CD4-positive, alpha-beta T cell treated with Interleukin-10 for 1 hour (primary cell): ENCODE results near the gene CLEC2L.

Experiments used
- DNase-seq: peaks from one replicate; pipeline ENCODE4 v3.0.0-alpha.2; 2020

Gene CLEC2L

DNA sequence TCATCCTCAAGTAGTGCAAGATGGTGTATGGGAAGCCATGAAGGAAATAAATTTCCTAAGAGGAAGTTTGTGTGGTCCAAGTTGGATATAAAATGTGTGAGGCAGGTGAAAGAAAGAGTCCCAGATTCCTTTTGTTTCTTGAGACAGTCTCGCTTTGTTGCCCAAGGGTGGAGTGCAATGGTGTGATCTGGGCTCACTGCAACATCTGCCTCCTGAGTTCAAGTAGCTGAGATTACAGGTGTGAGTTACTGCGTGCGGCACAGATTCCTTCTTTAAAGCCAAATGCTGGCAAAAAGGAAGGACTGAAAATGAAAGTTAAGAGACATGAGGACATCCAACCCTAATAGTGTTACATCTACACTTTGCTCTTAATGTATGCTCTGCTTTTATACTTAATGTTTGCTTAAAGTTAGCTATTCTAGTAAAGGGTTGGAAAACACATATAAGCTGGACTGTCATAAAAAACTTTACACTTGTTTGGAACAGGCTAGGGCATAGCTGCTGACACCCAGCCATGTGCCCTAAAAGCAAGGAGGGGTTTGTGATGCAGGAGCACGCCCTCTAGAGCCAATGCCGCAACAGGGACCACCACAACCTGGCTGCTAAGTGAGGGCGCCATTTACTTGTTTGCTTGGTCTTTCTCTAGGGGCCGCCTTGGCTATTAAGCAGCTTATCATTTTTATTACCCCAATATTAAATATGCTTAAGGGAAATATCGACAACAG, 34.5 kb downstream of the CLEC2L start:
- DNase-seq, result no peak

DNA sequence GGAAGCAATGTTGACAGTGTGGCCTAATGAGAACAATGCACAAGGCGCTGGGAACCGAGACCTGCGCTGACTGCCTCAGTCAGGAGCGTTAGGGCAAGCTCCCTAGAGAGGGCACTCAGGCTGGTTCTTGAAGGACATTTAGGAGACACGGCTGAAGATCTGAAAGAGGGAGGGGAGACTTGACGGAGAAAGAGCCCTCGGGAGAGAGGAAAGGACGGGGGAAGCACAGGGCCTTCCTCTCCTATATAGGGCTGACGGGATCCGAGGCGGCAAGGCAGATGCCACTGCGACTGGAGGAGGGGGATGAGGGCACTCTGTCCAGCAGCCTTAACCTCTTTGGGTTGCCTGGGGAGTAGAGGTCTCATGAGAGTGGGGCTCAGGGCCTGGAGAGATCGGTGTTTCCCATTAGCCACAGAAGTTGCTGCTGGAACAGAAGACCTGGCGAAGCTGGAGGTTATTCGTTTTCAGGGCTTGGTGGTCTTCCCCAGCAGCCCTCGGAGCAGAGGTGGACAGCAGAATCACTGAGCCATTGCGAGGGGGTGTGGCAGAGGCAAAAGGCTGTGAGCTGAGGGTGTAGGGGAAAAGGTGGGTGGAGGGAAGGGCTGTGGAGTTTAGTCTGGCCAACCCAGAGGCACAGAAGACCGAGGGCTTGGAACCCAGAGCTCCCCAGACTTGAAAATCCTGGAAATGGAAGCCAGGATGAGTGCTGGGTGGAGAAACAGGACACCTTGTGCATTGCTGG, 36.0 kb downstream of the CLEC2L start:
- DNase-seq, result no peak

DNA sequence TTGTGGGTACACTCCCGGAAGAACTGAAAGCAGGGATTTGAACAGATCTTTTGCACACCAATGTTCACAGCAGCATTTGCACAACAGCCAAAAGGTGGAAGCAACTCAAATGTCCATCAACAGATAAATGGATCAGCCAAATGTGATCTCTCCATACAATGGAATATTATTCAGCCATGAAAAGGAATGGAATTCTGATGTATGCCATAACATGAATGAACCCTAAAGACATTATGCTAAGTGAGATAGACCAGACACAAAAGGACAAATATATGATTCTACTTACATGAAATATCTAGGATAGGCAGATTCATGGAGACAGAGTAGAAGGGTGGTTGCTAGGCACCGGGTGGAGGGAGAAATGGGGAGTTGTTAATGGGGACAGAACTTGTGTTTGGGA, 36.7 kb downstream of the CLEC2L start:
- DNase-seq, result no peak

DNA sequence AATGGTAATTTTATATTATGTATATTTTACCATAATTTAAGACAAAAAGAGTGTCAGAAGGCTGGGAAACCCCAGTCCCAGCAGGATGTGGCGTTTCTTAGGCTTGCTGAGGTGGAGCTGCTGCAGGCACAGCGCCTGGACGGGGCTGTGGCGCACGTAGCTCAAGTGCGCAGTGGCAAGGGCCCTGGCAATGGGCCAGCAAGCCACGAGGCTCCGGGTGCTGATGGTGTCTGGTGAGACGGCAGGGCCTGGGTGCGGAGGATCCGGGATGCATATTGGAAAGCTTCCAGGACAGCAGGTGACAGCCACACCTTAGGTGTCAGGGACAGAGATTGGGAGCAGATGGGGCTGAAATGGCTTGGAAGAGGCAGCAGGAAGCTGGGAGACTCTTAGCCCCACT, 37.2 kb downstream of the CLEC2L start:
- DNase-seq, result no peak

DNA sequence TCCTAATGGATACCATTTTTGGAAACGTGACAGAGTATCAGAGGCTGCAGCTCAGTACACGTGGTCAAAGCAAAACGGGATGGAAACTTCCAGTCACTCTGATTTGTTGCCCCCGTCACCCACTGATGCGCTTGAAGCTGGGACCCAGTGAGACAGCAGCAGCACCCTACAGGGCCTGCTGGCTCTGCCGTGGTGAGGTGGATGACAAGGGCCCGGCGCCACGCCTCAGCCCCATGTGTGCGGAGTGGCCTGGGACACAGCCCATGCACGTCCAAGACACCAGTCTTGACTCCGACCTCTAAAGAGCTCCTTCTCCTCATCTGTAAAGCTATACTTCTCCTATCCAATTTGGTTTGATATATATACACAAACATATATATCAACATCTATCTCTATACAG, 39.0 kb downstream of the CLEC2L start:
- no peak for DNase-seq

DNA sequence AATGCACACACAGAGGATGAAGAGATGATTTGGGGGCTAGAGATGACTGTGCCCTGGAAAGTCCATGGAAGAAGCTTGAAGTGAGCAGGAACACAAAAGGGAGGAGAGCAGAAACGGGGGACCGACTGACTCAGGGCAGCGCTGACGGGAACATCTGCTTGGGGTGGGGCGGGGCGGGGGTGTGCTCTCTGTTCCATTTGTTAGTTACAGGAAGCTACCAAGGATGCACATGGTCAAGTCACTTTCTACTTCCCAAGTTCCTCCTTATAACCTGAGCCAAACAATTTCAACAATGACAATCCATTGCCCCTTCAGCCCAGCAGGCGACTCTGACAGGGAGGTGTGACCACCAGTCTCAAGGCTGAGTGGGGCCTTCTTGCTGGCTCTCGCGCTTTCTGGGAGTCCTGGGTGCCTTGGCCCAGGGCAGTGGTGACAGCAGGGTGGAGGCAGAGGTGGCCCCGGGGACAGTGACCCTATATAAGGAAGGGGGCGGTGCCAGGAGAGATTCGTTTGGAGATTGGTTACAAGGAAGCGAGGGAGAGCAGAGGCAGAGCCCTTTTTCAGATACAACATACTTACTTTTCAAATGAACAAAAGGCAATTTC, 39.6 kb downstream of the CLEC2L start:
- DNase-seq, result no peak

DNA sequence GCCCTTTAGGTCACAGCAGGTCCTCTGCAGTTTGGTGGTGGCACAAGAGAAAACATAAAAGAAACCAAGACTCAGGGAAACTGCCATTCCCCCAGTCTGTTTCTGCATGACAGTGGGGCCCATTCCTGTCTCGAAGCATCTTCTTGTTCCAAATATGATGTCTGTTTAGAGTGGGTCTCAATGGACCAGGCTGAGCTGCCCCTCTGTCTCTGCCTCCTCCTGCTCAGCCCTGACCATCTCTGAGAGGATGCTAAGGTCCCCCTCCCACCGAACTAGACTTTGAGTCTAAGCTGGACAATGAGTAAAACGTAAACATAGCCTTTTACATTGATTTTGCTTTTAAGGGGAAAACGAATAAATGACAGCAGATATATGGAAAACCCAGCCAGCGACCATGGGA, 40.4 kb downstream of the CLEC2L start:
- DNase-seq, result no peak

DNA sequence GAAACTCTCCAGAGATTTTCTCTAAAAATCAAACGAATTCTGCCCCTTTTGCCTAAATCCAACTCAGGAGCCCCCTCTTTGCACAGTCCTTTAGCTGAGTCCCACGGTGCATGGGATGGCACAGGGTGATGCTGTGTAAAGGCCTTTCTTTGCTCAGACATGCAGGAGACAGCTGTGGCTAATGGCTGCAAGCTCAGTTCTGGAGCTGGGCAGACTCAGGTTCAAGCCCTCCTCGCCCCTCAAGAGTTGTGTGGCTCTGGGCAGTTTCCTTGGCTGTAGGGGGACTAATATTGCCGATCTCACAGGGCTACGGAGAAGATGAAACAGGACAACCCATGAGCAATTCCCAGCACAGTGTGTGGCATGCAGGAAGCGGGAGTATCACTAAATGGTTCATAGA, 42.6 kb downstream of the CLEC2L start:
- no peak for DNase-seq

DNA sequence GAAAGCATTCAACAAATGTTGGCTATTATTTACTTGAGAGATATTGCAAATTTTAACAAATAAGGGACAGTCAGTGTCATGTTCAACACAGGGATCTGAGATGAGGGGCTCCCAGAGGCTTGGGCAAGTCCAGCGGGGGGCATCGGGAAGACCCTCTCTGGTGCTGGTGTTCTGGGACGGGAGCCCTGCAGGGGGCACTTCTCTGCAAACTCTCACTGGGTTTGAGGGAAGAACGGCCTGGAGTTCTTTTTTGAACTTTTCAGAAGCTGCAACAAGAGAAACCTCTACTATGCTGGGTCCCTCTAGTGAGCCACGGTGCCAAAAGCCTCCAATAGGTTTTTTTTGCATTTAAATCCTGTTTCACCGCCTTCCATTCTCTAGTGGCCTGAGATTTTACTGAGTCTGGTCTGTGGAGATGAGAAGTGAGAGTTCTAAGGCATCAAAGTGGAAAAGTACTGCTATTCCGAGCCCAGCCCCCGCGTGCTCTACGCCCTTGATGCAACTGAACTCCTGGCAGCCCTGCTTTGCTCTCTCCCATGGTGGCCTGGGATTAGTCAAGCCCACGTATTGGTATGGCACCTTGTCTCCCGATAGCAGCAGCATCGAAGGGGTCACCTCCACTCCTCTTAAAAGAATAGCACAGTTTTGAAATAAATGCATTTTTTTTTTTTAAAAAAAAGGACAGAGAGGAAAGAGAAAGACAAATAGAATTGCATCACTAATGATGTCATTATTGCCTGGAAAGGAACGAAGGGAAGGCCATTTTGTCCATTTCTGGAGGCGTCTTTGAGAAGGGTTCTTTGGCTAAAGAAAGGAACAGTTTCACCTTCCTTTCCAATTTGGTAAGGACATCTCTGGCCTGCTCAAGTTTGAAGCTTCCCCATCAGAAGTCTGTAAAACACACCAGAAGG, 43.5 kb downstream of the CLEC2L start:
- DNase-seq, result no peak

DNA sequence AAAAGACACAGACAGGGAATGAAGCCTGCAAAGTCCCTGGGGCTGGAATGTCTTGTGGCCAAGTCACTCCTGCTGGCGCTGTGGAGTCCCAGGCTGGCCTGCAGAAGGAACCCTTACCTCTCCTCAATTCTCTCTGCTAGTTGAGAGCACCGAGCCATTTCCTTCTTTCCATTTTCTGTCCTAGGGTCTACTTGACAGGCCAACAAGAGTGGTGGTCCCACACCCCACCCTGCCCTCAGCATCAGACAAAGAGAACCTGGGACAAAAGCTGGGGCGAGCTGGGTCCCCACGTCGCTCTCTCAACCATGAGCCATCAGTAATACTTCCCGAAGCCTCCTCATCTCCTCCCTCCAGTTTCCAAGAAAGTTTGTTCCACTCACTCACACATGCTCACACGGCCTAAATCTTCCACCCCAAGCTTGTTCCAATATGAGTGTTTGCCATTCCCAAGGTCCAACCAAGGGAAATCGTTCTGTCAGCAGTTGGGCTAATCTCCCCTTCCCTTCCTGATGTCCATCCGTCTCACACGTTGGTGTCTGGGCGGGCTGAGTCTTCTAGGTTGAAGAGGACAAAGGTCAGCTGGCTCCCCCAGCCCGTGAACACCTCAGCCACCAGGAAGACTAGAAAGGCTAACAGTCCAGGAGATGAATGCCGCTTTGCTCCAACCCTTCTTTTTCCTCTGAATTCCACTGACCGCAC, 44.3 kb downstream of the CLEC2L start:
- no peak for DNase-seq

DNA sequence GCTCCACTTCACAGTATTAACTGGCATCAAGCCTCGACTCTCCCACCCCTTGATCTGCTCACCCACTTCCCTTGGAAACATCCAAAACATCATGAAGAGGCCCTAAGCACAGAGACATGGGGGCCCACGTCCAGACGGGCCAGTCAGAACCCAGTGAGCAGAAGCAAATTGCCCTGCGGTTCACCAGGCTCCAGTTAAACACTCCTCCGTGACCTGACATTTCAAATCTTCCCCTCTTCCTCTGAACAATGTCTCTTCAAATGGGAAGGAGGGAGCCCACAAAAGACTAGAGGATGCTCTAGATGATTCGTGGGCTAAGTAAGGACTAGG, 44.8 kb downstream of the CLEC2L start:
- DNase-seq, result no peak

DNA sequence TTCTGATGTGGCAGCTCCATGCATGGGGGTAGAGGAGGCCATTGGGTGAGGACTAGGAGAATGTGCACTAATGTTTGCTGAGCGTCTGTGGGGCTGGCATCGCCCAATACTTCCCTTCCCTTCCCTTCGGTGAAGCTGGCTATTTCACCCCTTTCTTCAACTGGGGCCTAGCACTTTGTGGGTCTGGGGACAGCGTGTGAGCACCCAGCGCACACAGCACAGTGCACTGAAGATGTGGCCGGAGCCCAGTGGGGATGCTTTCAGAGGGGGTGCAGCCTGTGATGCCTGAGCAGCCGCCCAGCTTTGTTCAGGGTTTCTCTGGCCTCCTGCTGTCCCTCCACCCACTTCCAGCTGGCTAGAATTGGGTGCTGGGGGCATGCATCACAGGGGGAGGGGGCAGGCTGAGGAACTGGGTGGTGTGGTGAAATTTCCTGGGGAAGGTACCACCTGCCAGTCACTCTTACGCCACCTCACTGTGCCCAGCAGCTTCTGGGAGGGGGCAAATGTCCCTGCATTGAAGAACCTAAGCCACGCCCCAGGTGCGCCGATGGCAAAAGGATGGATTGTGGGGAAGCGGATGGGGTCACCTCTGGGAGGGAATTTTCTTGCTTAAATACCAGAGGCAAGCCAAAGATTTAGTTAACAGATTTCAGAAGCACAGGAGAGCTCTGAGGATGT, 45.5 kb downstream of the CLEC2L start:
- no peak for DNase-seq

DNA sequence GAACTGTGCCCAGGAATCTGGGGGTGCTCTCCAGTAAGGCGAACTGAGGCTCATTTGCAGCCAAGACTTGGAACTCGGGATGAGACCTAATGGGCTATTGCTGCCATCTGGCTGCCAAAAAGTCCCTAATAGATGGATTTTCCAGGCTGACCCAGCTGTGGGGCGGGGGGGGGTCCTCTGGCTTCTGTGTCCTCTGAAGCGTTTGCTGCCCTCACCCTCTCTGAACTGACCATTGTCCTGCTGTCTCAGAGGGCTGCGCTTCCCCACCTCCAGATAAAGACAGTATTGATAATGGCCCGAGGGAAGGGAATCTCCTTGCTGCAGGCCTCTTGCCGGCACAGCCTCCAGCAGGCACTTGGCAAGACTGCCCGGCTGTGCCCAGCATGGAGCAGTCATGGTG, 46.6 kb downstream of the CLEC2L start:
- DNase-seq, result no peak

DNA sequence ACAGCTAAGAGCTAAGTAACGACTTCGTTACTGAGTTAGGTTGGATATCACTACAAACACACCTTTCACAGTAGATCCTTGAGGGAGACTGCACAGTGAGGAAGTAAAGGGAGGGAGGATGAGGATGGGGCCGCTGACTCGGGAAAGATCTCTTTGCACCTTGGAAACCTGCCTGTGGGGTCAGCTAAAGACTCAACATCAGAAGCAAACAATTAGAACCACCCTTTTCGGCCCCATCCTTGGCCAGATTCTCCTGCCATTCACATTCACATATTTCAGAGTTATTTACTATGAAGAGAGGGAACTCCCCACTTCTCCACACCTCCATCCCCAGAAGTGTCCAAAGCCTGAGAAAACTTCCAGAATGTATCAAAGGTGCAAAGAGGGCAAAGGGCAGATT, 47.1 kb downstream of the CLEC2L start:
- DNase-seq, result no peak

DNA sequence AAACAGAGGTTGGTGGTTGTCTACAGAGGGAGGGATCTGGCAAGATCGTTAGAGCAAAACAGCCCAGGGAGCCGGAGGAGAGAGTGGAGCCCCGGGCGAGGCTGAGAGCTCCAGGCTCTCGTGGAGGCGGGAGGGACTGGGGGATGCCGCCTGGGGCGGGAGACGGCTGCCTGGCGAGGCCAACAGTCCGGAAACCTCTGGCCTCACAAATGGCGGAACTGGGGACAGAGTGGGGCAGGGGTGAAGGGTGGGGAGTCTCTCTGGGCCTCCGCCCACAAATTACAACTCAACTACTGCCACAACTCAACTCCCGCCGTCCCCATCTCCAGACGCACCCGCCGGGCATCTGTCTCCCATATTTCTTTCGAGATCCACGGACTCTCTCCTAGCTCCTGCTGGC, 47.7 kb downstream of the CLEC2L start:
- DNase-seq, result no peak

DNA sequence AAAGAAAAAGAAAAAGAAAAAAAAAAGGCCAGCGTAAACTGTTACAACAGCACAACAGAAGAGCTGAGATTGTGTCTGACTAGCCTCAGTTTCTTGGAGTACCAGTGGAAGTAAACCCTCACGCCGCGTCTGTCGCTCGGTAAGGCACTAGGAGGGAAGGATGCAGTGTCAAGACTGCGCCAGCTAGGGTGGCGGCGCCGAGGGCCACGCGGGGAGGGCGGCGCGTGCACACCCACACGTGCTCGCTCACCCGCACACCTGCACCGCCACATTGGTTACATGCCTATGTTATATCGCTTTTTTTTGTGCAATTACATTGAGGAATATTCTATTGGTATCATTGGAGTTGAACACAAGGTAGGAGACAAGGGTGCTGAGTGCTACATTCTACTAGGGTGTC, 48.2 kb downstream of the CLEC2L start:
- no peak for DNase-seq

DNA sequence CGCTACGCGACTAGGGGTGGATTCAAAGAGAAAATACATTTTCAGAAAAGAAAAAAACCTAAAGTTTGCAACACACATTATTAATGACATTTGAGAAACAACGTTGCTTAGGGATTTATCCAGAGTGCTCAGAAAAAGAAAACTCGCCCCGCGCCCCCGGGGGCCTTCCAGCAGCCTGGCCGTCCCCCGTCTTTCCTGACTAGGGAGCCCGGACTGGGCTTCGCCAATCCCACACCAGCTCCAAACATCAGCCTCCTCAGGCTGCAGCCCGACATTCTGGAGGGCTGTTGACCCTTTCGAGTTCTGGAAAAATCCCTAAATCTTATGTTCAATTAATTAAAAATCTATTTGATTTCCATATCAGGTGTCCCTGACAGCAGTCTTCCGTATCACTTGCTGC, 48.6 kb downstream of the CLEC2L start:
- no peak for DNase-seq

DNA sequence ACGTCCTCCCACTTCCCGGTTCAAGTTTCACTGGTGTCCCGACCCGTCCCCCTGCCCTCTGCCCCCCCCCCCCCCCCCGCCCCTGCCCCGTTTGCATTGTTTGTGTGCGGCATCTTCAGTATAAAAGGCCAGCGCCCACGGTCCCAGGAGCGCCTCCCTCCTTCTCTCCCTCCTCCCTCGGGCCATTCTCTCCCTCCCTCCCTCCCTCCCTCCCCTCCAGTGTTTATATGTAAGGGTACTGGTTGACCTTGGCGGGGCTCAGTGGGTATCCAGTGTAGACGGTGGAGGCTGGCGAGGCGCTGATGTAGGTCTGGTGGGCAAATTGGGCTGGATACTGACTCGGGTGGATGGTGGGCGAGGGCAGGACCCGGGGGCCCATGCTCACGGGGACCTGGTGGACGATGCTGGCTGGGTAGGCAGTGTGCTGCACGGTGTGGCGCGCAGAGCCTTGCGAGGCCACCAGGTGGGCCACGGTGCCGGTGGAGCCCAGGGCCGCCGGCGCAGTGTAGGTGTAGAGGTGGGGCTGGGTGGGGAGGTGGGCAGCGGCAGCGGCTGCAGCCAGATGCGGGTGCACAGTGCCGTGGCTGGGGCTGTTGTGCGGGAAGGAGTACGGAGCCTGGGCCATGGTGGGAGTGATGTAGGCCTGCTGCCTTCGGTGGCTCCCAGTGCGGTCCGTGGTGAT, 49.4 kb downstream of the CLEC2L start:
- no peak for DNase-seq

DNA sequence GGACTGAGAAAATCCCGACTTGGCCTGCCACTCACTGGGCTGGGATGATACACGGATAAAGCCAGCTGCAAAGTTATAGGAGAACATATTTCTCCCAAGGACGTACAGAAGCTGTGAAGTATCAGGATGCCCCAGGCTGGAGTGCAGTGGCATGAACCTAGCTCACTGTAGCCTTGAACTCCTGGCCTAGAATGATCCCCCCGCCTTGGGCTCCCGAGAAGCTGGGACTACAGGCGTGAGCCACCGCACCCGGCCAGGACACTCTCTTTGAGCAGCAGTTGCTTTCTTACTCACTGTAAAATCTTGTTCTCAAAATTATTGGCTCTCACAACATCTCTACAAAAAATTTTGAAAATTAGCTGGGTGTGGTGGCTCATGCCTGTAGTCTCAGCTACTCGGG, 50.4 kb downstream of the CLEC2L start:
- no peak for DNase-seq

DNA sequence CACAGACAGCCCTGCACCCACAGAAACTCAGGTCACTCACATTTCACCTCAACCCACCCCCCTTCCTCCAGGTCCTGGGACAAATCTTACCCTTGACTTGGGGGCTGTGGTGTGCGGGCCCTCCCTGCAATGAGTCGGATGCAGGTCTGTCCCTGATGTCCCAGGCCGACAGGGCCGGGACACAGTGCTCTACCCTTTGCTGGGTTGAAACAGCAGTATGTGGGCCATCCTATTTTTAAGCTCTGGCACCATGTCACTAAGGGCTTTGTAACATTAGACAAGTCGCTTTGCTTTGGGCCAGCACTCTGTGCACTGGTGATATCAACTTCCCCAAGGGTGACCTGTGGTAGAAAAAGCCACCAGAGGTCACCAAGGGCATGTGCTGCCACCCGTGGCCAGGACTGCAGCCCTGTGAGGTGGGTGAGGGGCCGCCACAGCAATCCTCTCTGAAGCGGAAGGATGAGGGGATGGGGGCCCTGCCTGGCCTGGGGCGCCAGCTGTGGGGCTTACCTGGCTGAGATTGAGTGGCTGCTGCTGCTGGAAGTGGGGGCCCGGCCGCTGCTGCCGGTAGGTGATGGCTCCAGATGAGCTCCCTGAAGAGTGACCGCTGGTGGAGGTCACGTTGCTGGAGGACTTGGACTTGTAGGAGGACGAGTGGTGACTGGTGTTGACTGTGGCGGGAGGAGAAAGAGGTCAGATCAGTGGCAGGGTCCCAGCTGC, 51.3 kb downstream of the CLEC2L start:
- DNase-seq, result no peak

DNA sequence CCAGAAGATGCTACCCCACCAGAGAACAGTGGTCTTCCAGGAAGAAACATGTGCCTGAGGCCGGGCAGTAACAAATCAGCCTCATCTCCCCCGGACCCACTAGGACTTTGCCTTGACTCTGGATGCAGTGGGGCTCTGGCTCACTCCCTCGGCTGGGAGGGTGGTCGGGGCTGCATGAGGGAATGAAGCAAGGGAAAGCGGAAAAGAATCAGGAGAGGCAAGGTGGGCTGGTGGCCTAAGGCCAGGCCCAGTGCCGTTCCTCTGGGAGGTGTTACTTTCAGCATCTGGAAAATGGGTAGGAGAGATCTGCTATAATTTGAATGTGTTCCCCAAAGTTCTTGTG, 51.8 kb downstream of the CLEC2L start:
- no peak for DNase-seq
